ENCODE results near the gene MANEAL. TPM values are rescaled to one million over a fixed set of nuclear protein-coding genes. Genes with fewer than 3 reads are reported as not detected.
"Not testable (repeated sequence)": the region's sequence is repeated elsewhere in the genome, so short reads cannot be mapped to it uniquely, and the experiment has no call there.

Gene MANEAL
- total RNA-seq, 1 experiment from 2014 or later = 6.4 TPM

- peak; percentile 25; the same call in 1 of the 2 replicates for TF ChIP-seq SP1 (CRISPR knock-in tag; conservative IDR thresholded peaks at IDR 0.05)
- TF ChIP-seq JAZF1 (CRISPR knock-in tag; IDR thresholded peaks at IDR 0.05) = no peak
- Mint-ChIP-seq H3K9me3 (no peaks in the 10 kb centered on the region), H3K27ac (no peak overlapping the region), H3K4me1 (peaks cover 26% of the 10 kb centered on the region), H3K27me3 (ENCODE audit: low read depth) (peaks cover 95% of the 10 kb centered on the region), H3K4me3 (peak overlapping the region; percentile 78), H3K36me3 (no peaks in the 10 kb centered on the region)
- POLR2A ChIA-PET = interaction anchor here (0.7 to 1.3 kb wide), 2 partner anchors 28 to 45 kb away, joined by 3 read pairs; no protein-coding TSS in a partner anchor
- peak; percentile 57 for DNase-seq (ENCODE audit: low spot score)
- ATAC-seq = peak; percentile 38
- CTCF ChIA-PET = interaction anchor here (0.5 to 3.7 kb wide), 24 partner anchors 7 to 756 kb away, joined by 3 to 40 read pairs (median 4); partner anchors contain the start of genes C1orf122, CDCA8, MTF1 and SF3A3
Observed at GRCh38 chr1:37765916-37766664, 27.6 kb upstream of the MANEAL start.

GRCh38 chr1:37767488-37767887 lies 26.2 kb upstream of the MANEAL start:
- CTCF ChIA-PET = interaction anchor here (0.6 to 3.7 kb wide), 3 partner anchors 76 to 735 kb away, joined by 3 to 40 read pairs (median 3); partner anchors contain the start of gene CDCA8
- Mint-ChIP-seq H3K27ac (no peak overlapping the region), H3K36me3 (no peaks in the 10 kb centered on the region), H3K4me1 (peaks cover 26% of the 10 kb centered on the region), H3K27me3 (ENCODE audit: low read depth) (peaks cover 81% of the 10 kb centered on the region), H3K4me3 (no peak overlapping the region), H3K9me3 (no peaks in the 10 kb centered on the region)
- POLR2A ChIA-PET = interaction anchor here (1.3 kb wide), 1 partner anchor 27 kb away, joined by 3 read pairs; no protein-coding TSS in a partner anchor
- ATAC-seq (no peak), DNase-seq (ENCODE audit: low spot score) (no peak)
- TF ChIP-seq TEAD4 (CRISPR knock-in tag; IDR thresholded peaks at IDR 0.05) (no peak), IRF1 (CRISPR knock-in tag; IDR thresholded peaks at IDR 0.05) (no peak), USF2 (CRISPR knock-in tag; IDR thresholded peaks at IDR 0.05) (no peak), CBFB (CRISPR knock-in tag; IDR thresholded peaks at IDR 0.05; ENCODE audit: low read depth) (no peak), ZNF512 (CRISPR knock-in tag; IDR thresholded peaks at IDR 0.05; ENCODE audit: borderline replicate concordance) (no peak), PREB (CRISPR knock-in tag; IDR thresholded peaks at IDR 0.05; ENCODE audit: borderline replicate concordance) (no peak), ZNF396 (CRISPR knock-in tag; IDR thresholded peaks at IDR 0.05; ENCODE audit: borderline replicate concordance) (no peak), GTF2I (CRISPR knock-in tag; conservative IDR thresholded peaks at IDR 0.05) (no peak), ZBTB21 (CRISPR knock-in tag; IDR thresholded peaks at IDR 0.05; ENCODE audit: borderline replicate concordance) (no peak), ZSCAN18 (CRISPR knock-in tag; IDR thresholded peaks at IDR 0.05) (no peak)

GRCh38 chr1:37771440-37771839 lies 22.2 kb upstream of the MANEAL start:
- H3K27ac Mint-ChIP-seq, CTCF ChIA-PET: not testable (repeated sequence)
- peaks cover 51% of the 10 kb centered on the region for H3K27me3 Mint-ChIP-seq (ENCODE audit: low read depth)

More at GRCh38 chr1:37771440-37771839, 22.2 kb upstream of the MANEAL start:
- H3K4me3 Mint-ChIP-seq; H3K36me3 Mint-ChIP-seq; ATAC-seq; DNase-seq (ENCODE audit: low spot score); H3K4me1 Mint-ChIP-seq; POLR2A ChIA-PET; H3K9me3 Mint-ChIP-seq: not testable (repeated sequence)
